Testis (tissue), 3 donors: ENCODE results near the gene RIPK3. TPM values are rescaled to one million over a fixed set of nuclear protein-coding genes. Genes with fewer than 3 reads are reported as not detected.

Source experiments
- DNase-seq: peaks from one replicate; pipeline ENCODE4 v3.0.0-alpha.2; 2019
- H3K27ac ChIP-seq, 2 donors: fragments of 200-600 bp; sonication (generic); one replicate each; pipeline ENCODE4 v1.5.1; 2019
- H3K27me3 ChIP-seq: fragments of 200-600 bp; sonication (generic); one replicate; pipeline ENCODE4 v1.5.1; 2019
- H3K36me3 ChIP-seq: fragments of 200-600 bp; sonication (generic); one replicate; pipeline ENCODE4 v1.5.1; 2017; ENCODE audit warnings: low read depth; ENCODE audit errors: missing control alignments
- H3K4me1 ChIP-seq: fragments of 200-600 bp; sonication (generic); one replicate; pipeline ENCODE4 v1.5.1; 2019
- H3K4me3 ChIP-seq, 2 donors: fragments of 200-600 bp; sonication (generic); one replicate each; pipeline ENCODE4 v1.5.1; 2017 to 2019
- H3K9me3 ChIP-seq: fragments of 200-600 bp; sonication (generic); one replicate; pipeline ENCODE4 v1.5.1; 2017
- CTCF ChIP-seq, 3 experiments: fragments of 450-650 bp in 2 of 3; fragments of 200-600 bp in 1 of 3; sonication (generic) in 1 of 3; IDR thresholded peaks; one replicate each; pipeline ENCODE4 v1.5.1; 2016 to 2019; ENCODE audit warnings: antibody characterized with exemption in 3 of 3, mild to moderate bottlenecking in 2 of 3, moderate library complexity in 1 of 3
- POLR2A ChIP-seq: fragments of 450-650 bp; IDR thresholded peaks from one replicate; pipeline ENCODE4 v1.6.1; 2017; ENCODE audit warnings: antibody characterized with exemption, mild to moderate bottlenecking, moderate library complexity
- WGBS, 2 donors: methylation state at CpG; one replicate each; pipeline ENCODE4 v1.1.5; 2018; 5-methylcytosine and 5-hydroxymethylcytosine counted together
- intact Hi-C: fragments of 100-400 bp; cut with DNase I; formaldehyde crosslinking; loops from one replicate; pipeline ENCODE4 v1.15.1; 2023; ENCODE audit warnings: low total_unique reads
- polyA plus RNA-seq: library from polyadenylated mRNA; stranded (reverse); fragments of 350-450 nt; fragmentation: Illumina TruSeq; extraction: RNeasy Lipid Tissue Mini Kit (QIAGEN cat#74804); gene quantifications from one replicate; pipeline ENCODE4 v1.2.3, GENCODE V29; 2014; ENCODE audit warnings: low read depth, low replicate concordance; ENCODE audit not compliant: insufficient read depth
- total RNA-seq, 2 donors: library from RNA; depleted of rRNA; stranded (reverse); fragments of >200 nt; gene quantifications; one replicate each; pipeline ENCODE4 v1.2.3, GENCODE V29; 2016

Gene RIPK3
- total and polyA plus RNA-seq, 3 donors from 2014 or later = 2.8 to 11.3 (median 3.2) TPM

- TF ChIP-seq CTCF (IDR thresholded peaks at IDR 0.05) (no peak), POLR2A (no peak)
- Histone ChIP-seq H3K4me1 (peaks cover 12% of the 10 kb centered on the region), H3K27me3 (no peaks in the 10 kb centered on the region), H3K36me3 (no peaks in the 10 kb centered on the region), H3K27ac (no peak overlapping the region), H3K4me3 (no peak overlapping the region), H3K9me3 (no peaks in the 10 kb centered on the region)
- no peak for DNase-seq
- 67 to 84% methylated on average over 10 of the region's 10 CpGs for WGBS, 2 donors
- intact Hi-C loops = no loop called here
Measured at GRCh38 chr14:24315243-24315806, 24.5 kb downstream of the RIPK3 start.

- intact Hi-C loops = no loop called here
- Histone ChIP-seq H3K27me3 (no peaks in the 10 kb centered on the region), H3K4me1 (peaks cover 18% of the 10 kb centered on the region), H3K36me3 (no peaks in the 10 kb centered on the region), H3K9me3 (no peaks in the 10 kb centered on the region), H3K27ac (no peak overlapping the region), H3K4me3 (no peak overlapping the region)
- TF ChIP-seq CTCF (IDR thresholded peaks at IDR 0.05) (no peak), POLR2A (no peak)
- WGBS, 2 donors = 76 to 80% methylated on average over 5 of the region's 5 CpGs
- DNase-seq = no peak
Measured at GRCh38 chr14:24314377-24315193, 25.2 kb downstream of the RIPK3 start.

- Histone ChIP-seq H3K4me1 (peaks cover 18% of the 10 kb centered on the region), H3K36me3 (no peaks in the 10 kb centered on the region), H3K27me3 (no peaks in the 10 kb centered on the region), H3K27ac (no peak overlapping the region), H3K4me3 (no peak overlapping the region), H3K9me3 (no peaks in the 10 kb centered on the region)
- no peak for TF ChIP-seq POLR2A
- no peak for TF ChIP-seq CTCF (IDR thresholded peaks at IDR 0.05)
- DNase-seq = no peak
- intact Hi-C loops = no loop called here
- 77 to 81% methylated on average over 2 of the region's 2 CpGs for WGBS, 2 donors
Measured at GRCh38 chr14:24313913-24314312, 25.9 kb downstream of the RIPK3 start.

GRCh38 chr14:24312736-24313507 lies 26.9 kb downstream of the RIPK3 start:
- DNase-seq = peak; percentile 51
- H3K36me3 ChIP-seq = no peaks in the 10 kb centered on the region
- peak overlapping the region in 1 of 2 donors; percentile 80 for H3K27ac ChIP-seq
- peaks cover 18% of the 10 kb centered on the region for H3K4me1 ChIP-seq
- TF ChIP-seq POLR2A (no peak), CTCF (IDR thresholded peaks at IDR 0.05) (no peak)
- H3K27me3 ChIP-seq = no peaks in the 10 kb centered on the region
- intact Hi-C loops = no loop called here
- no peaks in the 10 kb centered on the region for H3K9me3 ChIP-seq
- WGBS, 2 donors = 79 to 84% methylated on average over 9 of the region's 9 CpGs
- H3K4me3 ChIP-seq = no peak overlapping the region
